GM18508 (cell line): ENCODE results near the gene UBAP2.
"Not testable (repeated sequence)": the region's sequence is repeated elsewhere in the genome, so short reads cannot be mapped to it uniquely, and the experiment has no call there.

Experiments
- ATAC-seq: cut with Tn5 transposase; IDR thresholded peaks from one replicate; pipeline ENCODE4 v1.9.1; 2021; ENCODE audit warnings: moderate number of reproducible peaks; ENCODE audit not compliant: insufficient read depth, unreplicated experiment

UBAP2 gene

GRCh38 chr9:33988219-33988890, 60.3 kb downstream of the UBAP2 start:
- ATAC-seq: peak; percentile 89

GRCh38 chr9:33976414-33976813, 72.3 kb downstream of the UBAP2 start:
- no peak for ATAC-seq

- no peak for ATAC-seq
Observed at GRCh38 chr9:33972698-33973097, 76.0 kb downstream of the UBAP2 start.

GRCh38 chr9:33964086-33964768, 84.5 kb downstream of the UBAP2 start:
- no peak for ATAC-seq

- ATAC-seq: not testable (repeated sequence)
Observed at GRCh38 chr9:33962468-33962867, 86.2 kb downstream of the UBAP2 start.

- no peak for ATAC-seq
Observed at GRCh38 chr9:33959725-33960124, 89.0 kb downstream of the UBAP2 start.

- no peak for ATAC-seq
Observed at GRCh38 chr9:33956544-33956943, 92.1 kb downstream of the UBAP2 start.

GRCh38 chr9:33952066-33952465, 96.6 kb downstream of the UBAP2 start:
- no peak for ATAC-seq

GRCh38 chr9:33950371-33950770, 98.3 kb downstream of the UBAP2 start:
- ATAC-seq: no peak

GRCh38 chr9:33946779-33947535, 101.7 kb downstream of the UBAP2 start:
- ATAC-seq: no peak

GRCh38 chr9:33943389-33943788, 105.3 kb downstream of the UBAP2 start:
- no peak for ATAC-seq

- no peak for ATAC-seq
Observed at GRCh38 chr9:33942471-33943083, 106.1 kb downstream of the UBAP2 start.

- ATAC-seq: no peak
Observed at GRCh38 chr9:33939924-33940874, 108.5 kb downstream of the UBAP2 start.

- ATAC-seq: no peak
Observed at GRCh38 chr9:33934188-33934878, 114.4 kb downstream of the UBAP2 start.

GRCh38 chr9:33932078-33932807, 116.4 kb downstream of the UBAP2 start:
- ATAC-seq: no peak

- no peak for ATAC-seq
Observed at GRCh38 chr9:33931326-33931725, 117.4 kb downstream of the UBAP2 start.

- ATAC-seq: no peak
Observed at GRCh38 chr9:33927694-33928093, 121.0 kb downstream of the UBAP2 start.

GRCh38 chr9:33926746-33927485, 121.8 kb downstream of the UBAP2 start:
- ATAC-seq: no peak
